GM18909 (cell line): ENCODE measurements around the gene PGA4.
"Not testable (repeated sequence)": the region's sequence is repeated elsewhere in the genome, so short reads cannot be mapped to it uniquely, and the experiment has no call there.

Experiments used
- ATAC-seq: cut with Tn5 transposase; IDR thresholded peaks from one replicate; pipeline ENCODE4 v1.9.1; 2021; ENCODE audit warnings: mild to moderate bottlenecking; ENCODE audit not compliant: unreplicated experiment, poor library complexity

Gene PGA4

GRCh38 chr11:61222047-61222446, at the start of gene PGA4:
TSS of gene PGA4 (plus strand) at chr11:61222347. CDS start at chr11:61222401, 54 bp downstream.
- ATAC-seq, result not testable (repeated sequence)

DNA sequence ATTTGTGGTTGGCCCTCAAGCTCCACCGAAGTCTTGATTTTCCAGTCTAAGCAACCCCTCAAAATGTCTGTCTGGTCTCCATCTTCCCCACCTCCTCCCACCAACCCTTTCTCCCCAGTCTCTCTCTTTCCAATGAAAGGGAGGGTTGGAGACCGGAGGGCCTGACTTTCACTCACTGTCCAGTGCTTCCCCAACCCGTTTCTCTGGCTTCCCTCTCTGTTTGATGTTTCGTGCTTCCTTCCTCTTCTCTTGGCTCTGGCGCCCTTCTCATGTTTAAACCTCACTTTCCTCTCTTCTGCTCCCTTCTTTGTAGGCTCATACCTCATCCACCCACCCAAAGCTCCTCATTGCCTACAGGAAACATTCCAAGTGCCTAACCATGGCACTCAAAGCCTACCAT, 49.8 kb upstream of the PGA4 start:
- ATAC-seq, result no peak

- ATAC-seq, result no peak
Measured at GRCh38 chr11:61172888-61173287, 49.3 kb upstream of the PGA4 start.

DNA sequence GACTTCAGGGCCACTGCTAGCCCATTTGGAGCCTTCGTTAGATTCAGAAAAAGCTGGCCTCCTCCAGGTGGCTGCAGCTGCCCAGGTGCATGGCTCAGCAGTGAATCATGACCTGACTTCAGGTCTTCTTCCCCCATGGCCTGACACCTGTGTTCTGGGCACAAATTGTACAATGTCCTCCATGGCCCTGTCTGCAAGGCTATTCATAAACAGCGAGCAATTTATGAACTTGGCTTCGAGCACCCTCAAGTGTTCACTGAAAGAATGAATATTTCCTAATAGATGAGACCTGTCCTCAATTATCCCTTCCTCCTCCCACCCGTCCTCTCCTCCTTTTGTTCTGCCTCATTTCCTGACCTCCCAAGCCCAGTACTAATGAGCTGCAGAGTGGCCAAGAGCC, 48.7 kb upstream of the PGA4 start:
- ATAC-seq, result no peak

- ATAC-seq, result no peak
Measured at GRCh38 chr11:61174273-61174672, 47.9 kb upstream of the PGA4 start.

DNA sequence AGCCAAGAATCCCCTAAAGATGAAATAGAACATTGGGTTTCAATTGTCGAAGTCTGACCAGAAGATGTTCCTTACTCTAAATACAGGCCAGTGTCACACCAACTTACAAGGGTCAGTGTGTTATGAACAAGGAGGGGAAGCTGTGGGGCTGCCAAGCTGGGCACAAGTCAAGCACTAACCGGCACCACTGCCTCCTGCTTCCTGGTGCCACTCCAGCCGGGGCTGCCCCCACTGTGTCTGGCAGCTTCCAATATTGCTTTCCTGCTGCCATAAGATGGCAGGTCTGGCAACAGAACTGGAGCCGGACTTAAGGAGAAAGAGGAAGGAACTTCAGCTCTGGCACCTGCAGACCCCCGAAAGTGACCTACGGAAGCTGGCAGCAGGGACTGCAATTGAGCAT, 47.2 kb upstream of the PGA4 start:
- ATAC-seq, result no peak

GRCh38 chr11:61176446-61176845, 45.7 kb upstream of the PGA4 start:
- no peak for ATAC-seq

- ATAC-seq, result not testable (repeated sequence)
Measured at GRCh38 chr11:61180205-61180604, 41.9 kb upstream of the PGA4 start.

DNA sequence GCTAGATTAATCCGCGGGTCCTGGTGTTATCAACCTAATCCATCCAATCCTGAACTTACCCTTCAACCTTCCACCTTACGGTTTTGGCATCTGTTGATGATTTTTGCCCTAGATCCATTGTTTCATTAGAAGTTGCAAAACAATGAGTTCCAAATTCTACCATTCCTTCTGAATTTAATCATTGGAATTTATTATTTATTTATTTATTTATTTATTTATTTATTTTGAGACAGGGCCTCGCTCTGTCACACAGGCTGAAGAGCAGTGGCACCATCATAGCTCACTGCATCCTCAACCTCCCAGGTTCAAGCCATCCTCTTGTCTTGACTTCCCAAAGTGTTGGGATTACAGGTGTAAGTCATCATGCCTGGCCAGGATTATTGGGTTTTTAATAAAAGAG, 40.7 kb upstream of the PGA4 start:
- no peak for ATAC-seq

- ATAC-seq, result no peak
Measured at GRCh38 chr11:61183645-61184044, 38.5 kb upstream of the PGA4 start.

- ATAC-seq, result no peak
Measured at GRCh38 chr11:61186504-61186903, 35.6 kb upstream of the PGA4 start.

- ATAC-seq, result peak; percentile 46
Measured at GRCh38 chr11:61187505-61188130, 34.5 kb upstream of the PGA4 start.

GRCh38 chr11:61189933-61190332, 32.2 kb upstream of the PGA4 start:
- no peak for ATAC-seq

DNA sequence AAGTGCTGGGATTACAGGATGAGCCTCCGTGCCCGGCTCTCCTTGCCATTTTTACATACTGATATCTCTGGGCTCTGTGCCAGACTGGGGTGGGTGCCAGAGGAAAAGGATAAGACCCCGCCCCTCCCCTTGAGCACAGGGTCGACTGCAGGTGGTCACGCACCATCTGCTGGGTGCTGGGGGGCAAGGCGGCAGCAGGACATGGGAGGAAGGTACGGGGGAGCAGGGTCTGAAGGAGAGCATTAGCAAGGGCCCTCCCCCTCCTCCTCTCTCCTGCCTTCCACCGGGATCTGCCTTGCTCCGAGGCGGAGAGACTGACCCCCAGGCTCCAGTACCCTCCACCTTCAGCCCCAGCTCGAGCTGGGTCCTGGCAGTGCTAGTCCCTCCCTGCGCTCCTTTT, 28.6 kb upstream of the PGA4 start:
- ATAC-seq, result no peak

DNA sequence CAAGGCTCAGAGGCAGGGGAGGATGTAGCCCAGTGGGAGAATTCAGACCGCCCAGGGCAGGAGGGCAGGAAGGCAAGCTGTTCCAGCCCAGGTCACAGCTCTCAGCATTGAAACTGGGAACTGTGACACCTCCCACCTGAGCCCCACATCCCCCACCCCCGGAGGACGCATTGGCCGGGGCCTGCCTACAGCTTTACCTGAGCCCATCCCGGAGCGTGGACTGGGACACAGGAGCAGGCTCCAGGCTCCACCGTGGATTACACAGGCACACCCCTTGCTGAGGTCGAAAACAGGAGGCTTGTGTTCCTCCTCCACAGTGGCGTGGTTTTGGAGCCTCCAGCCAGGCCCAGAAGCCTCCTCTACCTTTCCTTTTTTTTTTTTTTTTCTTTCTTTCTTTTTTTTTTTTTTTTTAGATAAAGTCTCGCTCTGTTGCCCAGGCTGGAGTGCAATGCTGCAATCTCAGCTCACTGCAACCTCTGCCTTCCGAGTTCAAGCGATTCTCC, 27.9 kb upstream of the PGA4 start:
- ATAC-seq, result no peak

- no peak for ATAC-seq
Measured at GRCh38 chr11:61194981-61195695, 27.0 kb upstream of the PGA4 start.

DNA sequence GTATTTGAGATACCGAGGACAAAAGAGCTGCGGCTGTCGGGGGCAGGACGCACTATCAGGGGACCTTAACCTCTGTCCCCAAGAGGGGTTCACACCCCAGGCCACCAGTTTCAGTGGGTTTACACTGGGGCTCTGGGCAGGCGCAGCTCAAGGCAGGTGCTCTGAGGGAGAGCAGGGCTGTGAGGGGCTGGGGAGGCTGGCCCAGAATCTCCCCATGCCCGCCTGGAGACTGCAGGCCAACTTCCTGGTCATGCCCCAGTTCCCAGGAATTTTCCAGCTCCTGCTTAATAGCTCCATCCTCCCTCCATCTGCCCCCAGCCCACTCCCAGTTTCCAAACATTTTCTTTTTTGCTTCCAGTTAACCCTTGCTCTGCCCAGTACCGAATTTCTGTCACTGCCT, 26.4 kb upstream of the PGA4 start:
- ATAC-seq, result no peak

GRCh38 chr11:61198361-61198760, 23.8 kb upstream of the PGA4 start:
- ATAC-seq, result no peak

DNA sequence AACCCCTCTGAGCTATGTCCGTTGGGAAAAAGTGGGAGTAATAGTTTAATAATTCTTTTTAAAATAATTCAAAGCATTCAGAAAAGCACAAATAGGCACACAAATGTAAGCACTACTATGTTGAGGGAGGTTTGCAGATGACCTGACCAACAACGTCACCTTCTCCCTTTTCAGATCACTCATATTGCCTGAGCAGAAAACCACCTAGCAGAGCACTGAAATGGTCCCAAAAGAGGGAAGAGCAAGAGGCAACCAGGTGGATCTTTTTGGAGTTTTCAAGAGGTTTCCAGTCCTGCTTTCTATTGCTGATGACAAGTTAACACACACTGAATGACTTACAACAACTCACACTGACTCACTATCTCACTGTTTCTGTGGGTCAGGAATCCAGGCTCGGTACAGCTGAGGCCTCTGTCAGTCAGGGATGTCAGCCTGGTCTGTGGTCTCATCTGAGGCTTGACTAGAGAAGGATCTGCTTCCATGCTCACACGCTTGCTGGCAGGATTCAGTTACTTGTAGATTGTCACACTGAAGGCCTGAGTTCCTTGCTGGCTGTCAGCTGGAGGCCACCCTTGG, 23.1 kb upstream of the PGA4 start:
- no peak for ATAC-seq

DNA sequence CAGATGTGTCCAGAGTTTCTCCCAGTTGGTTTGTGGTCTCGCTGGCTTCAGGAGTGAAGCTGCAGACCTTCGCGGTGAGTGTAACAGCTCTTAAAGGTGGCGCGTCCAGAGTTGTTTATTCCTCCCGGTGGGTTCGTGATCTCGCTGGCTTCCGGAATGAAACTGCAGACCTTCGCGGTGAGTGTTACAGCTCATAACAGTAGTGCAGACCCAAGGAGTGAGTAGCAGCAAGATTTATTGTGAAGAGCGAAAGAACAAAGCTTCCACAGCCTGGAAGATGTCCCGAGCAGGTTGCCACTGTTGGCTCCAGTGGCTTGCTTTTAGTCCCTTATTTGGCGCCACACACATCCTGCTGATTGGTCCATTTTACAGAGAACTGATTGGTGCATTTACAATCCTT, 20.7 kb upstream of the PGA4 start:
- no peak for ATAC-seq

- not testable (repeated sequence) for ATAC-seq
Measured at GRCh38 chr11:61202950-61203746, 19.0 kb upstream of the PGA4 start, which contains the start of gene PGA3. TSS of gene PGA3 (plus strand) at chr11:61203515. CDS start at chr11:61203565, 50 bp downstream.
